Spleen (tissue), 11 donors: ENCODE measurements around the gene MFSD2A. TPM values are rescaled to one million over a fixed set of nuclear protein-coding genes. Genes with fewer than 3 reads are reported as not detected.

Experiments used
- DNase-seq: peaks from one replicate; pipeline ENCODE4 v3.0.0-alpha.2; 2020
- H3K27ac ChIP-seq, 8 donors: fragments of 200-600 bp; sonication (generic) in 7 of 8; 1 replicate in 4 of 8; 2 replicates in 4 of 8; pipeline versions ENCODE4 v1.5.0 to v1.8.0; 2016 to 2021; ENCODE audit warnings: inconsistent platforms in 4 of 8, mild to moderate bottlenecking in 4 of 8, moderate library complexity in 1 of 8
- H3K27me3 ChIP-seq, 7 donors: fragments of 200-600 bp; sonication (generic) in 6 of 7; replicated peaks in 1 of 7; 1 replicate in 4 of 7; 2 replicates in 3 of 7; pipeline versions ENCODE4 v1.5.0 to v1.8.0; 2016 to 2021; ENCODE audit warnings: inconsistent platforms in 3 of 7, mild to moderate bottlenecking in 1 of 7
- H3K36me3 ChIP-seq, 6 donors: fragments of 200-600 bp; sonication (generic) in 5 of 6; 1 replicate in 4 of 6; 2 replicates in 2 of 6; pipeline versions ENCODE4 v1.5.0 to v1.8.0; 2016 to 2021; ENCODE audit warnings: inconsistent platforms in 2 of 6
- H3K4me1 ChIP-seq, 6 donors: fragments of 200-600 bp; sonication (generic) in 5 of 6; 1 replicate in 3 of 6; 2 replicates in 3 of 6; pipeline versions ENCODE4 v1.5.0 to v1.8.0; 2016 to 2021; ENCODE audit warnings: inconsistent platforms in 3 of 6
- H3K4me3 ChIP-seq, 8 donors: fragments of 200-600 bp; sonication (generic) in 7 of 8; 1 replicate in 4 of 8; 2 replicates in 4 of 8; pipeline versions ENCODE4 v1.5.0 to v1.8.0; 2016 to 2021; ENCODE audit warnings: inconsistent platforms in 4 of 8, mild to moderate bottlenecking in 4 of 8, moderate library complexity in 2 of 8
- H3K9me3 ChIP-seq, 8 donors: fragments of 200-600 bp; sonication (generic) in 7 of 8; 1 replicate in 4 of 8; 2 replicates in 4 of 8; pipeline versions ENCODE4 v1.5.0 to v1.8.0; 2016 to 2021; ENCODE audit warnings: inconsistent platforms in 4 of 8
- POLR2A ChIP-seq, 3 donors: fragments of 450-650 bp; IDR thresholded peaks; one replicate each; pipeline ENCODE4 v1.5.1; 2017; ENCODE audit warnings: antibody characterized with exemption in 3 of 3, mild to moderate bottlenecking in 1 of 3
- POLR2AphosphoS5 ChIP-seq, 3 donors: sonication (generic); formaldehyde crosslinking; IDR thresholded peaks; one replicate each; pipeline ENCODE4 v1.5.1; 2017; ENCODE audit warnings: antibody characterized with exemption in 3 of 3
- WGBS, 5 donors: extraction: QIAGEN DNeasy Blood & Tissue Kit in 3 of 5; methylation state at CpG; one replicate each; pipeline versions ENCODE4 v1.1.5 to v1.1.7; 2013 to 2018; 5-methylcytosine and 5-hydroxymethylcytosine counted together
- intact Hi-C: fragments of 100-400 bp; cut with DNase I; formaldehyde crosslinking; loops from one replicate; pipeline ENCODE4 v1.15.0; 2023; ENCODE audit warnings: low total_unique reads
- polyA plus RNA-seq, 3 donors: library from polyadenylated mRNA; stranded (reverse); fragments of 200-250 nt; gene quantifications; one replicate each; pipeline ENCODE4 v1.2.1, GENCODE V29; 2013
- total RNA-seq, 7 donors: library from RNA; depleted of rRNA in 3 of 7; stranded (reverse); fragments of >200 nt in 3 of 7; fragmentation: NEBNext Ultra II Directional in 4 of 7; extraction: Animal tissue kit (Norgen Biotek cat#: 25700) in 4 of 7; gene quantifications; one replicate each; pipeline versions ENCODE4 v1.1.0 to v1.2.1, GENCODE V29; 2016 to 2021
- TF ChIP-seq, protein P1 (sequence below), 11 experiments: fragments of 200-600 bp in 7 of 11; fragments of 450-650 bp in 4 of 11; sonication (generic) in 4 of 11; IDR thresholded peaks in 8 of 11; conservative IDR thresholded peaks in 3 of 11; 1 replicate in 7 of 11; 2 replicates in 4 of 11; pipeline versions ENCODE4 v1.4.0 to v1.8.0; 2016 to 2021; ENCODE audit warnings: antibody characterized with exemption in 11 of 11, inconsistent platforms in 4 of 11, mild to moderate bottlenecking in 1 of 11
- donor health status: healthy with polysubstance abuse.
- donor health status: DM: no; HTN: no; CAD: no; lungs with moderate emphysema.
- donor health status: DM: no; HTN: no; CAD: no.
- donor health status: Bipolar disorder and iron deficiency.
- donor health status: healthy.
- donor health status: DM: no; HTN: no; CAD: no.
- donor health status: DM: yes; HTN: yes; CAD: no.

The MFSD2A gene
- total and polyA plus RNA-seq, 10 donors: 0.88 to 7.1 (median 3.8) TPM

DNA sequence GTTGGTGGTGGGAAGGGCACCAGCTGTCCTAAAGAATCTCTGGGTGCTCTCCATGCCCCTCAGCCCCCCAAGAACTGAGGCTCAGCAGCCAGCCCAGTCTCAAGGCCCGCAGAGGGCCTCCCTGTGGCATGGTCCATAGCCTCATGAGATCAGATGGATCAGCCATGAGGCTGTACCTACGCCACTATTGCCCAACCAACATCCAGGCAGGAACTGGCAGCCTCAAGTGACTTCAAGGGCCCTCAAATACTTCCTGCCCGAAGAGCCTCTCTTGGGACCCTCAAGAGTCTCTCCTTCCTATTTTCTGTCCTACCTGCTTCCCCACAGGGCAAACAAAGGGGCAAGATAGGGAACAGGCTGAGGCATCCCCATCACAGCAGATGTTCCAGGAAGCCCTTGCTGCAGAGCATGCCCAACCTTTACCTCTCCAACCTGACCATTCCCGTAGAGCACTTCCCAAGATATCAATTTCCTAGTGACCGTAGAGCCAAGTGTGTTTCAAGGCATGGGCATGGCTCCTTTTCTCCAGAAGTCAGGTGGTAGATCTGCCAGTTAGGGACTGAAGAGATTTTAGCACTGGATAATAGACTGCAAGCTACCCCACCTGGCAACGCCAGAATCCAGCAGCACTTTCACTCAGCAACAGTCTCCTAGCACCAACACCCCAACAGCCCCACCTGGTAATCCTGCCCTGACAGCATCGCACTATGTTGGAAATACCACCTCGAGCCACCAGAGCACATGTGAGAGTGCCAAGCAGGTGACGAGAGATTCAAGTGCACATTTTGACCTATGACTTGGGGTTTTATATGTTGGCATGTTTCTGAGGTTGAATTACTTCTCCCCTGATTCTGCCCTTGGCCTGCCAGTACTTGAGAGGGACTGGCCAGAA, 13.7 kb upstream of the MFSD2A start:
- peaks cover 0 to 31% (median 0%) of the 10 kb centered on the region in 6 donors for H3K4me1 ChIP-seq
- intact Hi-C loops: no loop called here
- H3K4me3 ChIP-seq: no peak overlapping the region
- no peaks in the 10 kb centered on the region for H3K9me3 ChIP-seq
- H3K27me3 ChIP-seq: peaks cover 0 to 9% (median 0%) of the 10 kb centered on the region in 7 donors
- H3K27ac ChIP-seq: peak overlapping the region in 1 of 8 donors; percentile 51
- H3K36me3 ChIP-seq: no peaks in the 10 kb centered on the region
- DNase-seq: no peak
- 70 to 88% (median 81%) methylated on average over 8 to 9 of the region's 9 CpGs for WGBS, 5 donors
- TF ChIP-seq POLR2AphosphoS5 (IDR thresholded peaks at IDR 0.05) (no peak), POLR2A (IDR thresholded peaks at IDR 0.05) (no peak)
- TF ChIP-seq, protein P1, sequence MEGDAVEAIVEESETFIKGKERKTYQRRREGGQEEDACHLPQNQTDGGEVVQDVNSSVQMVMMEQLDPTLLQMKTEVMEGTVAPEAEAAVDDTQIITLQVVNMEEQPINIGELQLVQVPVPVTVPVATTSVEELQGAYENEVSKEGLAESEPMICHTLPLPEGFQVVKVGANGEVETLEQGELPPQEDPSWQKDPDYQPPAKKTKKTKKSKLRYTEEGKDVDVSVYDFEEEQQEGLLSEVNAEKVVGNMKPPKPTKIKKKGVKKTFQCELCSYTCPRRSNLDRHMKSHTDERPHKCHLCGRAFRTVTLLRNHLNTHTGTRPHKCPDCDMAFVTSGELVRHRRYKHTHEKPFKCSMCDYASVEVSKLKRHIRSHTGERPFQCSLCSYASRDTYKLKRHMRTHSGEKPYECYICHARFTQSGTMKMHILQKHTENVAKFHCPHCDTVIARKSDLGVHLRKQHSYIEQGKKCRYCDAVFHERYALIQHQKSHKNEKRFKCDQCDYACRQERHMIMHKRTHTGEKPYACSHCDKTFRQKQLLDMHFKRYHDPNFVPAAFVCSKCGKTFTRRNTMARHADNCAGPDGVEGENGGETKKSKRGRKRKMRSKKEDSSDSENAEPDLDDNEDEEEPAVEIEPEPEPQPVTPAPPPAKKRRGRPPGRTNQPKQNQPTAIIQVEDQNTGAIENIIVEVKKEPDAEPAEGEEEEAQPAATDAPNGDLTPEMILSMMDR (IDR thresholded peaks at IDR 0.05 in 8 of 11, conservative IDR thresholded peaks at IDR 0.05 in 3 of 11): no peak

DNA sequence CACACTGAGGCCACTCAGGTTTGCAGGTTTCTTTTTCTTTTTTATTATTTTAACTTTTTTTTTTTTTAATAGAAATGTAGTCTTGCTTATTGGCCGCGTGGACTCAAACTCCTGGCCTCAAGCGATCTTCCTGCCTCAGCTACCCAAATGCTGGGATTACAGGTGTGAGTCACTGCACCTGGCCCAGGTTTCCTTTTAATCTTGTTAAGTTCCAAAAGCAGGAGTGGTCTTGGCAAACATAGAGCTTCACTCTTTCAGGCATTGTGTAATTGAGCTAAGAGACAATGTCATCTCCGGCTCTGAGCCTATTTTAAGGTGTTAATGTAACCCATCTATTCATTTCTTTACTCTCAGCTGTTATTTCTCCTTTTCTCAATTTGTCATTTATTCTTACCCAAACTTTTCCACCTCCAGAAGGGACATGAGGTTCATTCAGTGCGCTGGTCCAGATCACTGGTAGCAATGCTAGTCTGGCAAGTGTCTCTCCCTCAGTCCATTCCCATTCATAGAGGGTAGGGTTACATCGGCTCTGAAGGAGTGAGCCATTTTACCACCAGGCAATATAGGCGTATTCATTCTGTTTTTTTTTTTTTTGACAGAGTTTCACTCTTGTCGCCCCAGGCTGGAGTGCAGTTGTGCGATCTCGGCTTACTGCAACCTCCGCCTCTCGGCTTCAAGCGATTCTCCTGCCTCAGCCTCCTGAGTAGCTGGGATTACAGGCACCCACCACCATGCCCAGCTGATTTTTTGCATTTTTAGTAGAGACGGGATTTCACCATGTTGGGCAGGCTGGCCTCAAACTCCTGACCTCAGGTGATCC, 11.3 kb upstream of the MFSD2A start:
- DNase-seq: no peak
- 87 to 97% (median 88%) methylated on average over 14 of the region's 14 CpGs for WGBS, 5 donors
- Histone ChIP-seq H3K27me3 (peaks cover 0 to 9% (median 0%) of the 10 kb centered on the region in 7 donors), H3K4me3 (no peak overlapping the region), H3K36me3 (no peaks in the 10 kb centered on the region), H3K4me1 (peaks cover 0 to 15% (median 0%) of the 10 kb centered on the region in 6 donors), H3K27ac (no peak overlapping the region), H3K9me3 (no peaks in the 10 kb centered on the region)
- intact Hi-C loops: no loop called here
- TF ChIP-seq POLR2AphosphoS5 (IDR thresholded peaks at IDR 0.05) (no peak), POLR2A (IDR thresholded peaks at IDR 0.05) (no peak)
- TF ChIP-seq, protein P1 (IDR thresholded peaks at IDR 0.05 in 8 of 11, conservative IDR thresholded peaks at IDR 0.05 in 3 of 11): no peak

DNA sequence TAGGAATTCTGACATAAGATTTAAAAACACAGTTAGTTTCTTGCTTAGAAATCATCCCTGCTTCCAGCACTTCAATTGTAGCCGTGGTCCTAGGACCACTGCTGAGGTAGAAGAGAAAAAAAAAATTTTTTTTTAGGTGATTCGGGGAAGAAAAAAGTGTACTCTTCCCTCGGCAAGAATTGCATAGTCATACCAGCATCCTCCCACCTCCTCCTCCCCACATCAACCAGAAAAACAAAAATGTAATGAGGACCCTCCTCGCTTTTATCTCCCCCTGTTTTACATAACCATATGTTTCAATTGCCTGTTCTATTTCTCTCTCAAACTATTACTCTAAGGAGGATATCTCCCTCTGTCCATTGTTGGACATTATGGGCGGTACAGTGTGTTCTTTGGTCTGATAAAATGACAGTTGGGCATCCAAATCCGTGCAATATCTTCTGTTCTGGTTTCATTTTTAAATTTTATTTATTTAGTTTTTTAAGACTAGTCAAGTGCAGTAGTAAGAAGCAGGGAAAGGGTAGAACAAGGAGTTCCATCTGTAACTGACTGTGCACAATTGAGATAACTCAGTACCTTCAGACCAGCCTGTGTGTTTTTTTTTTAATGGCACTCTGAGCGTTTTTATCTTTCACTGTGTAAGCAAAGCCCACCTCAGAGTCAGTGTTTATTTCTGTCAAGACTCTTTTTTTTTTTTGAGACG, 10.4 kb upstream of the MFSD2A start:
- TF ChIP-seq POLR2A (IDR thresholded peaks at IDR 0.05): no peak
- TF ChIP-seq POLR2AphosphoS5 (IDR thresholded peaks at IDR 0.05): no peak
- TF ChIP-seq, protein P1 (IDR thresholded peaks at IDR 0.05 in 8 of 11, conservative IDR thresholded peaks at IDR 0.05 in 3 of 11): no peak
- no peak for DNase-seq
- no peak overlapping the region for H3K27ac ChIP-seq
- no peaks in the 10 kb centered on the region for H3K36me3 ChIP-seq
- intact Hi-C loops: no loop called here
- no peaks in the 10 kb centered on the region for H3K9me3 ChIP-seq
- H3K4me1 ChIP-seq: peaks cover 0 to 15% (median 0%) of the 10 kb centered on the region in 6 donors
- WGBS, 5 donors: 44 to 51% (median 48%) methylated on average over 8 of the region's 8 CpGs
- peaks cover 0 to 9% (median 0%) of the 10 kb centered on the region in 7 donors for H3K27me3 ChIP-seq
- no peak overlapping the region for H3K4me3 ChIP-seq
